Stimulated activated CD4-positive, alpha-beta T cell treated with anti-CD3 and anti-CD28 coated beads, Interleukin-12 subunit alpha, Interleukin-12 subunit beta, amount 100 ng/mL, for 4 hours (primary cell): ENCODE measurements around the gene ATXN1.
"Not testable (repeated sequence)": the region's sequence is repeated elsewhere in the genome, so short reads cannot be mapped to it uniquely, and the experiment has no call there.

Experiments used
- DNase-seq: peaks from one replicate; pipeline ENCODE4 v3.0.0-alpha.2; 2020

Gene ATXN1

DNA sequence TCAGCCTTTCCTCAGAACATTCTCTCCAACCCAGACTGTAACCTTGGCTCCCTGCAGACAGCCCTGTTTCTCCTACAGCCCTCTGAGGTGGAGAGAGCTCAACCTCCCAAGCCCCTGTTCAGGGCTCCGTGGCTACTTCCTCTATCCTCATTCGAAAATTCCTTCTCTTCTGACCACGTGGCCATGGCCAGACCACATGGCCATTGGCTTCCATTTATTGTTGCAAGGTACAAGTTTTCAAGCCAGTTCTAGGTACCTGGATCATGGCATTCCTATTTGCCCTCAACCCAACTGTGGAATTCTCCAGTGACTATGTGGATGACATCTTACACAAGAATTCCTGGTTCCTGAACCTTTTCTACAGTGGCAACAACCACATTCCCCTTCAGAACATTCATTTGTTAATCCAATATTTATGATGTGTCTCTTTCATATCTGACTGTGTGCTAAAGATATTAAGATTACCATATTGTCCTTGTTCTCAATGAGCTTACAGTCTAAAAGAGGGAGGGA is 361.0 kb downstream of the ATXN1 start:
- DNase-seq = no peak

DNA sequence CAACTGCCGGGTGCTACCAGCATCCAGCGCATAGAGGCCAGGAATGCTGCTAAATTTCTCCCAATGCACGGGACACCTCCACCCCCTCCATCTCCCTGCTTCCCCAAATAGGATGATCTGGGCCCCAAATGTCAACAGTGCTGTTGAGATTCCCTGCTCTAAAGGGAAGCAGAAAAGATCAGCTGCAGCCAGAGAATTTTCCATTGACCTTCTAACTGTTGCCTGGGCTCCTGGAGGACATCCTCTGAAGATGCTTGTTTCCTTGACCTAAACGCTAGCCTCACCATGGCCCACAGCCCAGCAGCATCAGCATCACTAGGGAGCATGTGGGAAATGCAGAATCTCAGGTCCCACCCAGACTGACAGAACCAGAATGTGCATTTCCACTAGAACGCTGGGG is 361.6 kb downstream of the ATXN1 start:
- DNase-seq = no peak

GRCh38 chr6:16399158-16399557 is 362.1 kb downstream of the ATXN1 start:
- no peak for DNase-seq

GRCh38 chr6:16398587-16398986 is 362.7 kb downstream of the ATXN1 start:
- no peak for DNase-seq

- DNase-seq = no peak
Observed at GRCh38 chr6:16397623-16398022, 363.6 kb downstream of the ATXN1 start.

DNA sequence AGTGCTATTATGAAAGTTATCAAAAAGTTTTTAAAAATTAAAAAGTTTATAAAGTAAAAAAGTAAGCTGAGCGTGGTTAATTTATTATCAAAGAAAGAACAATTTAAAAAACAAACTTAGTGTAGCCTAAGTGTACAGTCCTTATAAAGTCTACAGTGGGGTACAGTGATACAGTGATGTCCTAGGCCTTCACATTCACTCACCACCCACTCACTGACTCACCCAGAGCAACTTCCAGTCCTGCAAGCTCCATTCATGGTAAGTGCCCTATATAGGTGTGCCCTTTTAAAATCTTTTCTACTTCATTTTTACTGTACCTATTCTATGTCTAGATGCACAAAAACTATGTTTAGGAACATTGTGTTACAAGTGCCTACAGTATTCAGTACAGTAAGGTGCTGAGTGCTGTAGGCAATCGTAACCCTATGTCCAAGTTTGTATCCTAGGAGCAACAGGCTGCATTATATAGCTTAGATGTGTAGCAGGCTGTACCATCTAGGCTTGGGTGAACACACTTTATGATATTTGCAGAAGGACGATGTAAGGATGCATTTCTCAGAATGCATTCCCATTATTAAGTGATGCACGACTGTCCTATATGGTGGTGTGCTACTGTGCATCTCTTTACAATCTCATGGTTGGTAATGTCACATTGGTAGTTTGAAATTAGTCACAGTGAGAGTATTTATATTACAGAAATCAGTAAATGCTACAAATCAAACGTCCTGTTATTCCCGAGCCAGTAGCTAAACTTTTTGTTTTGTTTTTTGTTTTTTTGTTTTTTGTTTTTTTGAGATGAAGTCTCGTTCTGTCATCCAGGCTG is 364.6 kb downstream of the ATXN1 start:
- no peak for DNase-seq

DNA sequence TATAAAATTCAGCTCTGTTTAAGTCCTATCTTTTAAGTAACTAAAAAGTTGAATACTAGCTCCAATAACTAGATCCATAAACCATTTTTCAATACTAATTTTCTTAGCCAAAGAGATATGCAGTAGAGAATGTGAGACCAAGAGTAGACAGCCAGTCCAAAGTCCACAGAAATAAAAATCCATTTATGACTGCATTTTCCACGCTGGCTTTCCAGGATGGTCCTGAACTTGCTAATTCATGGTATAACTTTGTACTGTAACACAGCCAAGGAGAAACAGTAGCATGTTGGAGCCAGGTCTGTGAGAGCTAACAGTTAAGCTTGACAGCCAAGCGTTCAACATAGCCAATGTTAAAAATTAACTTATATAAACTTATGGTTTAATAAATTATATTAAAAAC is 366.6 kb downstream of the ATXN1 start:
- no peak for DNase-seq

- no peak for DNase-seq
Observed at GRCh38 chr6:16393326-16393725, 367.9 kb downstream of the ATXN1 start.

DNA sequence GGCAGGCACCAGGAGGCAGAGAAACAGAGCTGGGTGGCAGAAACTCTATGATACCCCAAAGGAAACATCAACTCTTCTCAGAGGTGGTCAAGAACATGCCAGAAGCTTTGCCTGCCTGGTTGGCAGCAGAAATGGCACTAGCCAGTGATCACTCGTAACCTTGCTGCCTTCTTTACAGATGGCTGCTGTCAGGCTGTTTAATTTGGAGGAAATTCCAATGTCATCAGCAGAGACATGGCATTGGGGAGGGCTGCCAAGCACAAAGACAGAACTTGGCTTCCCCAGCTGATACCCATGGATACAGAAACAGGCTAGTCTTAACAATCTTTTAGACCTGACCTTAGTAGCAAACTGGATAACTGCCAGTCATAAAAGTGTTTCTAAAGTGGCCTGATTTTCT is 369.2 kb downstream of the ATXN1 start:
- no peak for DNase-seq

GRCh38 chr6:16391451-16391912 is 369.8 kb downstream of the ATXN1 start:
- no peak for DNase-seq

DNA sequence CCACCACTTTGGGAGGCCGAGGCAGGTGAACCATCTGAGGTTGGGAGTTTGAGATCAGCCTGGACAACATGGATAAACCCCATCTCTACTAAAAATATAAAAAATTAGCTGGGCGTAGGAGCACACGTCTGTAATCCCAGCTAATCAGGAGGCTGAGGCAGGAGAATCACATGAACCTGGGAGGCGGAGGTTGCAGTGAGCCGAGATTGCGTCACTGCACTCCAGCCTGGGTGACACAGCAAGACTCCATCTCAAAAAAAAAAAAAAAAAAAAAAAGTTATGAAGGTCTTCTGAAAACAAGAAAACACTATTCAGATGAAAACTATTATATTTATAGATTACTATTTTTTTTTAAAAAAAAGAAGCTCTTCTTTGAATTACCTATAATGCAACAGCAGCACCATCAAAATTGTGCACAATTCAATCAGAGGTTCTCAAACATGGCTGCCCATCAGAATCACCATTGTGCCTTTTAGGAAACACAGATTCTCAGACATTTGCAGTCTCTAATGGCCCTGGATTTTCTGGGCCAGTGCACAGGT is 370.3 kb downstream of the ATXN1 start:
- DNase-seq = not testable (repeated sequence)

GRCh38 chr6:16389642-16390041 is 371.6 kb downstream of the ATXN1 start:
- DNase-seq = no peak

- DNase-seq = no peak
Observed at GRCh38 chr6:16388488-16388887, 372.8 kb downstream of the ATXN1 start.

- DNase-seq = no peak
Observed at GRCh38 chr6:16386057-16386456, 375.2 kb downstream of the ATXN1 start.

DNA sequence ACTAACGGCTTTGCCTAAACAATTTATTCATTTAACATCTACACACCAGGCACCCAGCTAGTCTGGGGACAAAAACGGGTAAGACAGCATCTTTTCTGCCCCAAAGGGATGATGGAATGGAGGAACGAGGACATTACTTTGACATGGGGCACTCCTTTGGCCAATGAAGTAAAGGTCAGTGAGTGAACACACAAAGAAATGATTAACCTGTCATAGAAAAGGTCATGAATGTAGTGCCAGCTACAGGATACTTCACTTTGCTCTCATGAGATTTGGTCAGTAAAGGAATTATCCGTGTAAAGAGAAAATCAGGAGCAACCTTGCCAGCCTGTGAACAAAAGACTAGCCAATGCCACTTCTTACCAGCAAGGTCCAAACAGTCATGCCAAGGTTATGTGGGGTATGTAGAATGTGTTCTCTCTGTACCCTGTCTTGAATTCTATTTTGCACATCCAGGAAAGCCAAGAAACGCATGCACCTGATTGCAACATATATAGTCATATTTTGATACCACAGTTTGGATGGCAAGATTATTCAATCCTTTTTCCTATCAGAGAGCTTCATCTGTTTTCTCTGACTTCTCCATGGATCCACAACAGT is 377.6 kb downstream of the ATXN1 start:
- no peak for DNase-seq

DNA sequence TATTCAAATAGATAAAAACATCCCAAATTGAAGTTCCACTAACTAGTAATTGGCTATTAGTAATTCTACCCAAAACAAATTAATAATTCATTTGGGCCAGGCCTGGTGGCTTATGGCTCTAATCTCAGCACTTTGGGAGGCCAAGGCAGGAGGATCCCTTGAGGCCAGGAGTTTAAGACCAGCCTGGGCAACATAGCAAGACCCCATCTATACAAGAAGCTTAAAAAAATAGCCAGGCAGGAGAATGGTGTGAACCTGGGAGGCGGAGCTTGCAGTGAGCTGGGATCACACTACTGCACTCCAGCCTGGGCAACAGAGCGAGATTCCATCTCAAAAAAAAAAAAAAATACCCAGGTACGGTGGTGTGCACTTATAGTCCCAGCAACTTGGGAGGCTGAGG is 379.3 kb downstream of the ATXN1 start:
- DNase-seq = not testable (repeated sequence)

DNA sequence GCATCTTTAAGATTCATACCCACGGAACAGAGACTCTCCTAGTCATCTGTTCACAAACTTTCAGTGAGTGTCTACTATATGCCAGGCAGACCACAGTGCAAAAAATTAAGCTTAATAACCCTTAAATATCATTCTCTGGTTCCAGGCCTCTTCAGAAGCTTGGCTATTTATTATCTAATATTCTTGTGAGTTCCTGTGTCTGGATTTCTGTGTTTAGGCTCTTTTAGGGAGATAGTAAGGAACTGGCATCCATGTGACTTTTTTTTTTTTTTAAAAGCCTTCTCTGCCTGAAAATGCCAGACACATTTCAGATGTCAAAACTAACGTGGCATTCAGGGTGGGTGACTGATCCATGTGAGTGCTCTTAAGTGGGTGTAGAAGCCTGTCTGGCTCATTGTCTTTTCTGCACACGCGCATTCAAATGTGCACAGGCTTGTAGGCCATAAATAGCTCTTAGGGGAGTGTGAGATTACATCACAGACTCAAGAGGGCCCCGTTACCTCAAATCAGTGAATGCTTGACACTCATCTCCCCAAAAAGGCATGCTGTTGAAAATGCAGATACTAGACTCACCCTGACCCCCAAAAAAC is 380.9 kb downstream of the ATXN1 start:
- DNase-seq = no peak

GRCh38 chr6:16378360-16378759 is 382.9 kb downstream of the ATXN1 start:
- not testable (repeated sequence) for DNase-seq

- no peak for DNase-seq
Observed at GRCh38 chr6:16377470-16377869, 383.8 kb downstream of the ATXN1 start.

GRCh38 chr6:16375843-16376242 is 385.4 kb downstream of the ATXN1 start:
- no peak for DNase-seq

DNA sequence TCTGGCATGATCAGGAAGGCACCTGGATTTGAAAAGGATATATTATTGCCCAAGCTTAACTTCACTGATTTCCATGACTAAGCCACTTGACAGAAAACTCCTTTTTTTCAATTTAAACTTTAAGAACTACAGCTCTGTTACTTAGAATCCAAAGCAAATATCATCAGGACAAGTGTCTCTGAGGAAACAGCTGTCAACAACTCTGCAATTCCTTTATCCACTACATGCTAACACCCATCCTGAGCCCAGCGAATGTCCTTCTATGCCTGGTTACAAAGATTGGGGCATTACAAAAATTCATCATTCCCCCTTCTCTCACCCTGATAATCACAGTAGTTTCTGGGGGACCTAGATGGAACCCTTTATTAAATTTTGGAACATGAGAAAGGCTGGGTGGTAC is 386.1 kb downstream of the ATXN1 start:
- DNase-seq = no peak

GRCh38 chr6:16374461-16375200 is 386.6 kb downstream of the ATXN1 start:
- DNase-seq = no peak

DNA sequence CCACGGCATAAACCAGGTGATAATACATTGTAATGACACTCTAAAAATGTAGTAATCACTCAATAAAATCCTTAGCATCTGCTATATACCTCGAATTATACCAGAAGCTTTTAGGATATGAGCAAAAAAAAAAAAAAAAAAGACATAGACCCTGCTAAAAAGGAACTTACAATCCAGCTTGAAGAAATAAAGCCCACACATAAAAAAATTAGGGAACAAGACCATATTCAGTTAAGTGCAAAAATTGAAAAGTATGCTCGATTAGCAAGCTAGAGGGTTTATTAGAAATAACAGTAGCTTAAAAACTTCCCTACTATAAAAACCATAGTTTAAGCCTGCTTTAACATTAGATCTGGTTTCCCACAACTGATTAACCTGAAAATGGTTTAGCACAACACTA is 387.2 kb downstream of the ATXN1 start:
- DNase-seq = no peak
